ENCODE data around the gene HEXD. TPM values are rescaled to one million over a fixed set of nuclear protein-coding genes. Genes with fewer than 3 reads are reported as not detected.

The HEXD gene
- polyA plus RNA-seq, 3 donors, result 8.9 to 61.5 (median 12.7) TPM

GRCh38 chr17:82446649-82447048 is 28.5 kb downstream of the HEXD start:
- H3K9me3 ChIP-seq (replicated peaks in 1 of 2; ENCODE audit: control insufficient read depth in 1 of 2, insufficient read depth in 1 of 2, low read length in 2 of 2), result no peaks in the 10 kb centered on the region
- 95% methylated on average over 7 of the region's 12 CpGs for WGBS (ENCODE audit: insufficient coverage)
- H3K27me3 ChIP-seq (ENCODE audit: control insufficient read depth in 2 of 2, insufficient read depth in 2 of 2, low read length in 2 of 2), result no peaks in the 10 kb centered on the region
- peaks cover 0 to 1% (median 0%) of the 10 kb centered on the region in 3 donors for H3K27me3 Mint-ChIP-seq (ENCODE audit: low read depth in 3 of 3)
- no peak for TF ChIP-seq CTCF (IDR thresholded peaks at IDR 0.05)
- no peak overlapping the region for H3K4me3 ChIP-seq (replicated peaks in 1 of 3; ENCODE audit: low read depth in 2 of 3, low read length in 3 of 3)
- no peak for DNase-seq
- H3K4me3 Mint-ChIP-seq, result no peak overlapping the region
- H3K27ac Mint-ChIP-seq, result peak overlapping the region in 3 of 7 donors; percentile 18 to 63 (median 37)
- H3K36me3 Mint-ChIP-seq, result peaks cover 29 to 60% of the 10 kb centered on the region in 2 donors
- H3K4me2 ChIP-seq (replicated peaks; ENCODE audit: extremely low read depth, low read length, poor library complexity, severe bottlenecking), result no peak overlapping the region
- H3K36me3 ChIP-seq (replicated peaks in 1 of 2; ENCODE audit: control insufficient read depth in 1 of 2, insufficient read depth in 2 of 2, low read length in 2 of 2), result peaks cover 54 to 60% of the 10 kb centered on the region in 2 donors
- intact Hi-C loops (cut with micrococcal nuclease), result no loop called here
- H4K20me1 ChIP-seq (ENCODE audit: insufficient read depth, low read length), result peaks cover 85% of the 10 kb centered on the region
- peaks cover 68% of the 10 kb centered on the region for H3K79me2 ChIP-seq (ENCODE audit: insufficient read depth, low read length)
- H3K4me1 ChIP-seq (ENCODE audit: control insufficient read depth in 1 of 2, insufficient read depth in 2 of 2, low read length in 2 of 2), result peaks cover 30 to 38% of the 10 kb centered on the region in 2 donors
- no peaks in the 10 kb centered on the region for H3K9me3 Mint-ChIP-seq
- peak overlapping the region in 1 of 2 donors; percentile 31 for H3K27ac ChIP-seq (ENCODE audit: low read depth in 1 of 2, low read length in 2 of 2)
- H3K4me1 Mint-ChIP-seq, result peaks cover 22% of the 10 kb centered on the region
- H2AFZ ChIP-seq (ENCODE audit: insufficient read depth, low read depth, low read length, poor library complexity, severe bottlenecking), result no peak overlapping the region
- no peak overlapping the region for H3K9ac ChIP-seq (ENCODE audit: insufficient read depth, low read length, poor library complexity, severe bottlenecking)

GRCh38 chr17:82447876-82448275 is 29.7 kb downstream of the HEXD start:
- Histone ChIP-seq H3K4me3 (replicated peaks in 1 of 3; ENCODE audit: low read depth in 2 of 3, low read length in 3 of 3) (no peak overlapping the region), H3K4me2 (replicated peaks; ENCODE audit: extremely low read depth, low read length, poor library complexity, severe bottlenecking) (no peak overlapping the region), H4K20me1 (ENCODE audit: insufficient read depth, low read length) (peaks cover 73% of the 10 kb centered on the region), H3K4me1 (ENCODE audit: control insufficient read depth in 1 of 2, insufficient read depth in 2 of 2, low read length in 2 of 2) (peaks cover 28 to 38% of the 10 kb centered on the region in 2 donors), H3K9me3 (replicated peaks in 1 of 2; ENCODE audit: control insufficient read depth in 1 of 2, insufficient read depth in 1 of 2, low read length in 2 of 2) (no peaks in the 10 kb centered on the region), H3K9ac (ENCODE audit: insufficient read depth, low read length, poor library complexity, severe bottlenecking) (no peak overlapping the region), H3K79me2 (ENCODE audit: insufficient read depth, low read length) (peaks cover 66% of the 10 kb centered on the region), H3K27me3 (ENCODE audit: control insufficient read depth in 2 of 2, insufficient read depth in 2 of 2, low read length in 2 of 2) (no peaks in the 10 kb centered on the region), H3K27ac (ENCODE audit: low read depth in 1 of 2, low read length in 2 of 2) (peak overlapping the region; percentile 20 to 48), H3K36me3 (replicated peaks in 1 of 2; ENCODE audit: control insufficient read depth in 1 of 2, insufficient read depth in 2 of 2, low read length in 2 of 2) (peaks cover 42 to 47% of the 10 kb centered on the region in 2 donors), H2AFZ (ENCODE audit: insufficient read depth, low read depth, low read length, poor library complexity, severe bottlenecking) (no peak overlapping the region)
- 84% methylated on average over 6 of the region's 11 CpGs for WGBS (ENCODE audit: insufficient coverage)
- peaks cover 0 to 1% (median 0%) of the 10 kb centered on the region in 3 donors for H3K27me3 Mint-ChIP-seq (ENCODE audit: low read depth in 3 of 3)
- DNase-seq, result no peak
- TF ChIP-seq CTCF (IDR thresholded peaks at IDR 0.05), result no peak
- intact Hi-C loops (cut with micrococcal nuclease), result no loop called here
- H3K4me3 Mint-ChIP-seq, result no peak overlapping the region
- H3K36me3 Mint-ChIP-seq, result peaks cover 23 to 48% of the 10 kb centered on the region in 2 donors
- peaks cover 24% of the 10 kb centered on the region for H3K4me1 Mint-ChIP-seq
- H3K9me3 Mint-ChIP-seq, result no peaks in the 10 kb centered on the region
- H3K27ac Mint-ChIP-seq, result peak overlapping the region in 4 of 7 donors; percentile 8 to 61 (median 22)
